Right lung (tissue), 5 donors: ENCODE results near the gene CPEB1. TPM values are rescaled to one million over a fixed set of nuclear protein-coding genes. Genes with fewer than 3 reads are reported as not detected.

Experiments used
- DNase-seq, 2 donors: peaks; one replicate each; pipeline ENCODE4 v3.0.0-alpha.2; 2013
- polyA plus RNA-seq, 5 donors: library from polyadenylated mRNA; unstranded; fragments of 120-200 nt; gene quantifications; one replicate each; pipeline versions ENCODE4 v1.2.1 to v1.2.3, GENCODE V29; 2013; ENCODE audit warnings: inconsistent platforms in 1 of 5, low replicate concordance in 1 of 5; ENCODE audit not compliant: insufficient read length in 5 of 5, insufficient read depth in 1 of 5

The CPEB1 gene
- polyA plus RNA-seq, 5 donors: 2.4 to 4.4 (median 3.1) TPM

- no peak for DNase-seq
These were observed 52.0 kb downstream of the CPEB1 start for GRCh38 chr15:82595203-82595602.

GRCh38 chr15:82587805-82588204 is 59.4 kb downstream of the CPEB1 start:
- no peak for DNase-seq

- peak in 1 of 2 donors; percentile 16 for DNase-seq
These were observed 62.1 kb downstream of the CPEB1 start for GRCh38 chr15:82585072-82585471.

GRCh38 chr15:82580713-82581112 is 66.5 kb downstream of the CPEB1 start:
- DNase-seq: no peak

- DNase-seq: no peak
These were observed 71.8 kb downstream of the CPEB1 start for GRCh38 chr15:82575335-82575734.

GRCh38 chr15:82572986-82573385 is 74.2 kb downstream of the CPEB1 start:
- no peak for DNase-seq

GRCh38 chr15:82572311-82572710 is 74.9 kb downstream of the CPEB1 start:
- DNase-seq: no peak

- peak; percentile 84 to 90 for DNase-seq
These were observed 75.4 kb downstream of the CPEB1 start for GRCh38 chr15:82571722-82572222.

- DNase-seq: peak; percentile 14 to 40
These were observed 76.2 kb downstream of the CPEB1 start for GRCh38 chr15:82570721-82571508.

- DNase-seq: no peak
These were observed 77.3 kb downstream of the CPEB1 start for GRCh38 chr15:82569834-82570233.

- no peak for DNase-seq
These were observed 78.2 kb downstream of the CPEB1 start for GRCh38 chr15:82568986-82569385.

- DNase-seq: no peak
These were observed 79.5 kb downstream of the CPEB1 start for GRCh38 chr15:82567661-82568060.

GRCh38 chr15:82566690-82567089 is 80.5 kb downstream of the CPEB1 start:
- no peak for DNase-seq

- no peak for DNase-seq
These were observed 88.7 kb downstream of the CPEB1 start for GRCh38 chr15:82558502-82558901.

- no peak for DNase-seq
These were observed 90.7 kb downstream of the CPEB1 start for GRCh38 chr15:82556315-82557035.

GRCh38 chr15:82554849-82555248 is 92.3 kb downstream of the CPEB1 start:
- DNase-seq: no peak

- DNase-seq: no peak
These were observed 92.8 kb downstream of the CPEB1 start for GRCh38 chr15:82554351-82554750.

- DNase-seq: no peak
These were observed 93.3 kb downstream of the CPEB1 start for GRCh38 chr15:82553846-82554245.

GRCh38 chr15:82552861-82553260 is 94.3 kb downstream of the CPEB1 start:
- DNase-seq: no peak

- DNase-seq: no peak
These were observed 95.4 kb downstream of the CPEB1 start for GRCh38 chr15:82551646-82552247.

GRCh38 chr15:82549199-82549665 is 97.9 kb downstream of the CPEB1 start:
- DNase-seq: no peak

GRCh38 chr15:82548700-82549099 is 98.5 kb downstream of the CPEB1 start:
- no peak for DNase-seq

- no peak for DNase-seq
These were observed 101.7 kb downstream of the CPEB1 start for GRCh38 chr15:82545478-82545877.
